K562 (cell line): ENCODE data around the gene HTRA3. TPM values are rescaled to one million over a fixed set of nuclear protein-coding genes. Genes with fewer than 3 reads are reported as not detected.

ENCODE experiments used
- ATAC-seq: fragments of 200-7000 bp; cut with Tn5 transposase; 3 replicates; pipeline ENCODE4 v1.9.1; 2020; ENCODE audit warnings: moderate library complexity
- BruUV-seq: library from RNA; stranded (reverse); fragments of 400-500 nt; replicated peaks from 2 replicates; lab custom pipeline; 2021; lab: Mats Ljungman, UMichigan
- CTCF ChIA-PET: fragments of 300-600 bp; formaldehyde crosslinking; extraction: SDS; loops from one replicate; lab custom pipeline; 2021; ENCODE audit warnings: low intra/inter-chr PET ratio; lab: Yijun Ruan, JAX
- POLR2A ChIA-PET: fragments of 300-600, 350-650 bp; sonication (Branson Sonifier 250); formaldehyde crosslinking; extraction: SDS; loops from one replicate; lab custom pipeline; 2021; ENCODE audit warnings: antibody characterized with exemption, inconsistent platforms; lab: Yijun Ruan, JAX
- DNase-seq, 4 experiments: peaks; one replicate each; pipeline versions ENCODE4 v3.0.0 to v3.0.0-alpha.2; 2011 to 2018; ENCODE audit warnings: low spot score in 3 of 4, mixed read lengths in 3 of 4; ENCODE audit errors: extremely low read depth in 1 of 4
- FAIRE-seq: peaks from 2 replicates; lab custom pipeline; 2011; peaks lifted over from hg19 to GRCh38; lab: Jason Lieb, UNC
- H2AFZ ChIP-seq: 2 replicates; pipeline ENCODE4 v1.6.0; 2011; ENCODE audit warnings: low read depth, low read length, control low read depth, inconsistent platforms
- H3K27ac ChIP-seq: fragments of 200-600 bp; 3 replicates; pipeline ENCODE4 v1.8.0; 2011; ENCODE audit warnings: low read depth, mild to moderate bottlenecking, control low read depth, inconsistent platforms, low read length, moderate library complexity, mixed read lengths; ENCODE audit errors: extremely low read depth
- H3K27me3 ChIP-seq, 2 experiments: fragments of 300-600 bp in 1 of 2; 2 replicates in 1 of 2; 3 replicates in 1 of 2; pipeline versions ENCODE4 v1.6.0 to v1.8.0; 2011; ENCODE audit warnings: inconsistent platforms in 2 of 2, low read length in 2 of 2, mild to moderate bottlenecking in 1 of 2, mixed read lengths in 1 of 2, moderate library complexity in 1 of 2; ENCODE audit not compliant: control insufficient read depth in 2 of 2, insufficient read depth in 2 of 2
- H3K36me3 ChIP-seq: fragments of 300-600 bp; 3 replicates; pipeline ENCODE4 v1.8.0; 2011; ENCODE audit warnings: mild to moderate bottlenecking, low read length, inconsistent platforms; ENCODE audit not compliant: control insufficient read depth, insufficient read depth
- H3K4me1 ChIP-seq, 2 experiments: fragments of 200-600 bp in 1 of 2; replicated peaks in 1 of 2; 2 replicates in 1 of 2; 3 replicates in 1 of 2; pipeline versions ENCODE4 v1.5.1 to v1.8.0; 2011; ENCODE audit warnings: inconsistent platforms in 2 of 2, low read length in 2 of 2, mild to moderate bottlenecking in 1 of 2, mixed read lengths in 1 of 2, moderate library complexity in 1 of 2; ENCODE audit not compliant: control insufficient read depth in 2 of 2, insufficient read depth in 2 of 2
- H3K4me2 ChIP-seq: 2 replicates; pipeline ENCODE4 v1.6.1; 2011; ENCODE audit warnings: low read length, control low read depth, inconsistent platforms, mixed read lengths; ENCODE audit not compliant: insufficient read depth
- H3K4me3 ChIP-seq: fragments of 200-600 bp; sonication (generic), shearing (Covaris generic); 2 replicates; pipeline ENCODE4 v1.5.1; 2016; ENCODE audit warnings: control low read depth, inconsistent platforms
- H3K79me2 ChIP-seq: fragments of 200-600 bp; 3 replicates; pipeline ENCODE4 v1.8.0; 2011; ENCODE audit warnings: low read length, inconsistent platforms; ENCODE audit not compliant: control insufficient read depth, insufficient read depth
- H3K9ac ChIP-seq, 2 experiments: 2 replicates each; pipeline versions ENCODE4 v1.6.0 to v1.6.1; 2011; ENCODE audit warnings: low read depth in 2 of 2, low read length in 2 of 2, control low read depth in 1 of 2, inconsistent platforms in 1 of 2, mild to moderate bottlenecking in 1 of 2, mixed read lengths in 1 of 2; ENCODE audit not compliant: insufficient read depth in 1 of 2
- H3K9me1 ChIP-seq: one replicate; pipeline ENCODE4 v1.6.0; 2011; ENCODE audit warnings: inconsistent platforms, mild to moderate bottlenecking, low read length, moderate library complexity; ENCODE audit not compliant: control insufficient read depth, insufficient read depth
- H3K9me3 ChIP-seq: replicated peaks from 2 replicates; pipeline ENCODE4 v1.5.1; 2011; ENCODE audit warnings: low read depth, low read length, inconsistent platforms; ENCODE audit not compliant: control insufficient read depth, insufficient read depth
- H4K20me1 ChIP-seq: replicated peaks from 2 replicates; pipeline ENCODE4 v1.6.1; 2011; ENCODE audit warnings: low read length, inconsistent platforms, mixed read lengths; ENCODE audit not compliant: control insufficient read depth, insufficient read depth
- CSDE1 ChIP-seq, 2 experiments: fragments of 450-650 bp; IDR thresholded peaks; 2 replicates each; pipeline ENCODE4 v1.6.1; 2016; ENCODE audit warnings: mild to moderate bottlenecking in 1 of 2
- ETV6 ChIP-seq, 3 experiments: fragments of 150-350 bp in 1 of 3; sonication (generic) in 1 of 3; formaldehyde crosslinking in 1 of 3; IDR thresholded peaks; 2 replicates each; pipeline versions ENCODE4 v1.6.1 to v1.8.0; 2014 to 2022; ENCODE audit warnings: borderline replicate concordance in 2 of 3, low read depth in 2 of 3, antibody characterized with exemption in 1 of 3, low read length in 1 of 3, mild to moderate bottlenecking in 1 of 3, missing genetic modification reagents in 1 of 3
- PHF8 ChIP-seq: fragments of 200-600 bp; sonication (generic); IDR thresholded peaks from 2 replicates; pipeline ENCODE4 v1.6.1; 2012; ENCODE audit warnings: mixed run types, mild to moderate bottlenecking, inconsistent platforms, low read length, moderate library complexity, borderline replicate concordance
- PRMT5 ChIP-seq: sonication (generic); formaldehyde crosslinking; IDR thresholded peaks from 2 replicates; pipeline ENCODE4 v1.5.0; 2020; ENCODE audit warnings: missing genetic modification reagents
- U2AF1 ChIP-seq: fragments of 200-400 bp; formaldehyde crosslinking; optimal IDR thresholded peaks from 2 replicates; pipeline ENCODE3; 2017; ENCODE audit warnings: mild to moderate bottlenecking, low read depth, low read length, moderate library complexity
- whole genome bisulfite sequencing: fragments of 100-300 bp; shearing (Covaris generic); methylation state at CpG from one replicate; pipeline ENCODE4 v1.1.6; 2016; ENCODE audit warnings: low coverage, mixed read lengths; ENCODE audit not compliant: insufficient coverage; ENCODE audit errors: missing lambda C conversion rate; 5-methylcytosine and 5-hydroxymethylcytosine counted together
- in situ Hi-C: fragments of 300-500 bp; cut with MboI; formaldehyde crosslinking; loops from 4 replicates; pipeline ENCODE4 v1.15.0; 2018; ENCODE audit warnings: inconsistent platforms, mixed read lengths
- intact Hi-C: fragments of 100-400 bp; cut with micrococcal nuclease; formaldehyde crosslinking; loops from 2 replicates; pipeline ENCODE4 v1.14.2; 2022
- polyA plus RNA-seq, 8 experiments: library from polyadenylated mRNA; depleted of rRNA in 4 of 8; stranded (reverse) in 5 of 8; unstranded in 3 of 8; fragments of >200 nt; fragmentation: Nextera tagmentation in 2 of 8; fragmentation: Illumina TruSeq in 1 of 8; extraction: Ambion mirVana in 2 of 8; extraction: Trizol in 1 of 8; gene quantifications; 2 replicates each; pipeline versions ENCODE4 v1.2.1 to v1.2.3, GENCODE V29; 2011 to 2014; ENCODE audit warnings: inconsistent platforms in 1 of 8, missing spikeins in 1 of 8
- total RNA-seq, 7 experiments: library from RNA; depleted of rRNA in 6 of 7; stranded (reverse); fragments of >200 nt in 6 of 7; fragmentation: Illumina TruSeq in 2 of 7; extraction: Trizol in 2 of 7; gene quantifications; 2 replicates each; pipeline versions ENCODE4 v1.2.1 to v1.2.3, GENCODE V29; 2011 to 2021; ENCODE audit warnings: low replicate concordance in 1 of 7
- TF ChIP-seq, protein P1 (sequence below): fragments of 450-650 bp; IDR thresholded peaks from 2 replicates; pipeline ENCODE4 v1.6.1; 2018; ENCODE audit not compliant: partially characterized antibody

Gene HTRA3
- total and polyA plus RNA-seq, 9 of the 15 experiments (the other 6 are each of a cell fraction or from before 2014, with no cell fraction given): 0.04 TPM; not detected in 8

- no peak for FAIRE-seq
- Histone ChIP-seq H3K9ac (no peak overlapping the region), H4K20me1 (peaks cover 8% of the 10 kb centered on the region; the same call in 1 of the 2 replicates), H3K36me3 (no peaks in the 10 kb centered on the region), H3K9me3 (no peaks in the 10 kb centered on the region), H3K4me3 (no peak overlapping the region), H3K4me2 (no peak overlapping the region), H3K79me2 (no peaks in the 10 kb centered on the region), H3K4me1 (peaks cover 4 to 6% of the 10 kb centered on the region in 2 experiments; a peak in 4 of 5 replicates), H3K9me1 (no peaks in the 10 kb centered on the region), H2AFZ (no peak overlapping the region), H3K27ac (no peak overlapping the region), H3K27me3 (peaks cover 0 to 47% of the 10 kb centered on the region in 2 experiments; a peak in 3 of 5 replicates)
- POLR2A ChIA-PET: interaction anchor here (0.6 kb wide), 2 partner anchors 18 to 26 kb away, joined by 4 read pairs; no protein-coding TSS in a partner anchor
- DNase-seq: no peak
- BruUV-seq: no TSS peak
- 9% methylated on average over 19 of the region's 19 CpGs for WGBS
- in situ Hi-C loops (no loop called here), intact Hi-C loops (no loop called here)
- no peak for TF ChIP-seq U2AF1
- TF ChIP-seq PRMT5 (CRISPR knock-in tag): no peak
- no peak for TF ChIP-seq PHF8
- TF ChIP-seq CSDE1 (IDR thresholded peaks at IDR 0.05): no peak
- no peak for TF ChIP-seq ETV6 (IDR thresholded peaks at IDR 0.05; ENCODE audit: borderline replicate concordance in 1 of 2, low read depth in 2 of 2, low read length in 1 of 2)
- TF ChIP-seq ETV6 (CRISPR knock-in tag; IDR thresholded peaks at IDR 0.05; ENCODE audit: borderline replicate concordance): no peak
- TF ChIP-seq, protein P1, sequence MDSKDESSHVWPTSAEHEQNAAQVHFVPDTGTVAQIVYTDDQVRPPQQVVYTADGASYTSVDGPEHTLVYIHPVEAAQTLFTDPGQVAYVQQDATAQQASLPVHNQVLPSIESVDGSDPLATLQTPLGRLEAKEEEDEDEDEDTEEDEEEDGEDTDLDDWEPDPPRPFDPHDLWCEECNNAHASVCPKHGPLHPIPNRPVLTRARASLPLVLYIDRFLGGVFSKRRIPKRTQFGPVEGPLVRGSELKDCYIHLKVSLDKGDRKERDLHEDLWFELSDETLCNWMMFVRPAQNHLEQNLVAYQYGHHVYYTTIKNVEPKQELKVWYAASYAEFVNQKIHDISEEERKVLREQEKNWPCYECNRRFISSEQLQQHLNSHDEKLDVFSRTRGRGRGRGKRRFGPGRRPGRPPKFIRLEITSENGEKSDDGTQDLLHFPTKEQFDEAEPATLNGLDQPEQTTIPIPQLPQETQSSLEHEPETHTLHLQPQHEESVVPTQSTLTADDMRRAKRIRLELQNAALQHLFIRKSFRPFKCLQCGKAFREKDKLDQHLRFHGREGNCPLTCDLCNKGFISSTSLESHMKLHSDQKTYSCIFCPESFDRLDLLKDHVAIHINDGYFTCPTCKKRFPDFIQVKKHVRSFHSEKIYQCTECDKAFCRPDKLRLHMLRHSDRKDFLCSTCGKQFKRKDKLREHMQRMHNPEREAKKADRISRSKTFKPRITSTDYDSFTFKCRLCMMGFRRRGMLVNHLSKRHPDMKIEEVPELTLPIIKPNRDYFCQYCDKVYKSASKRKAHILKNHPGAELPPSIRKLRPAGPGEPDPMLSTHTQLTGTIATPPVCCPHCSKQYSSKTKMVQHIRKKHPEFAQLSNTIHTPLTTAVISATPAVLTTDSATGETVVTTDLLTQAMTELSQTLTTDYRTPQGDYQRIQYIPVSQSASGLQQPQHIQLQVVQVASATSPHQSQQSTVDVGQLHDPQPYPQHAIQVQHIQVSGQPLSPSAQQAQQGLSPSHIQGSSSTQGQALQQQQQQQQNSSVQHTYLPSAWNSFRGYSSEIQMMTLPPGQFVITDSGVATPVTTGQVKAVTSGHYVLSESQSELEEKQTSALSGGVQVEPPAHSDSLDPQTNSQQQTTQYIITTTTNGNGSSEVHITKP: no peak
- ATAC-seq: no peak
- CTCF ChIA-PET: no interaction called here
Measured at GRCh38 chr4:8291701-8292477, 22.3 kb downstream of the HTRA3 start.
